Coronary artery (tissue), 2 donors: ENCODE measurements around the gene ITGA1.

ENCODE experiments used
- DNase-seq: peaks from one replicate; pipeline ENCODE4 v3.0.0-alpha.2; 2017; ENCODE audit warnings: low spot score
- H3K27ac ChIP-seq, 2 donors: fragments of 200-600 bp; sonication (generic); one replicate each; pipeline ENCODE4 v1.5.1; 2016 to 2019
- H3K4me3 ChIP-seq: fragments of 200-600 bp; sonication (generic); 2 replicates; pipeline ENCODE4 v1.5.1; 2016; ENCODE audit warnings: mild to moderate bottlenecking, moderate library complexity
- CTCF ChIP-seq: fragments of 200-600 bp; sonication (generic); IDR thresholded peaks from one replicate; pipeline ENCODE4 v1.5.1; 2019; ENCODE audit warnings: antibody characterized with exemption

ITGA1 gene

GRCh38 chr5:52925001-52925400 is 137.3 kb downstream of the ITGA1 start:
- Histone ChIP-seq H3K27ac (no peak overlapping the region), H3K4me3 (no peak overlapping the region)
- TF ChIP-seq CTCF, result no peak
- no peak for DNase-seq

- no peak for DNase-seq
- no peak overlapping the region for H3K4me3 ChIP-seq
- peak overlapping the region in 1 of 2 donors; percentile 15 for H3K27ac ChIP-seq
- no peak for TF ChIP-seq CTCF
These were observed 141.0 kb downstream of the ITGA1 start for GRCh38 chr5:52928689-52929088.

GRCh38 chr5:52938226-52938625 is 150.5 kb downstream of the ITGA1 start:
- no peak for TF ChIP-seq CTCF
- no peak for DNase-seq
- H3K27ac ChIP-seq, result no peak overlapping the region

GRCh38 chr5:52943285-52943684 is 155.6 kb downstream of the ITGA1 start:
- no peak for DNase-seq
- no peak overlapping the region for H3K27ac ChIP-seq
- no peak overlapping the region for H3K4me3 ChIP-seq
- TF ChIP-seq CTCF, result no peak

More at GRCh38 chr5:52938226-52938625, 150.5 kb downstream of the ITGA1 start:
- no peak overlapping the region for H3K4me3 ChIP-seq

GRCh38 chr5:52943808-52944207 is 156.1 kb downstream of the ITGA1 start:
- no peak for DNase-seq
- Histone ChIP-seq H3K4me3 (no peak overlapping the region), H3K27ac (peak overlapping the region in 1 of 2 donors; percentile 26)
- no peak for TF ChIP-seq CTCF

GRCh38 chr5:52945040-52945439 is 157.3 kb downstream of the ITGA1 start:
- no peak for TF ChIP-seq CTCF
- Histone ChIP-seq H3K27ac (peak overlapping the region in 1 of 2 donors; percentile 61), H3K4me3 (peak overlapping the region; percentile 60)
- DNase-seq, result no peak

- Histone ChIP-seq H3K4me3 (no peak overlapping the region), H3K27ac (no peak overlapping the region)
- no peak for DNase-seq
- TF ChIP-seq CTCF, result no peak
These were observed 159.5 kb downstream of the ITGA1 start for GRCh38 chr5:52947208-52947607.
